ENCODE data around the gene CLDND1. TPM values are rescaled to one million over a fixed set of nuclear protein-coding genes. Genes with fewer than 3 reads are reported as not detected.

The CLDND1 gene
- total RNA-seq (2012; rRNA removed) (78.3 and 125 TPM in 2 replicates), polyA plus RNA-seq (2012; rRNA removed) (67.4 and 75.8 TPM in 2 replicates), Bru-seq, nascent RNA (percentile 58 among the genes with signal in this experiment), BruChase-seq, experiment 1, labeled RNA remaining after a 6-hour chase (percentile 67 among the genes with signal in this experiment), BruChase-seq, experiment 2, labeled RNA remaining after a 2-hour chase (percentile 66 among the genes with signal in this experiment)
- 23.0 and 34.0 TPM in 2 replicates for polyA plus RNA-seq (2012; cell fraction: cytosol; rRNA removed)
- polyA plus RNA-seq (2012; cell fraction: nucleus; rRNA removed; ENCODE audit: low replicate concordance) = 10.1 and 120 TPM in 2 replicates
- long read RNA-seq, transcript CLDND1-203 (6 exons, 2,170 nt) = minor isoform, 5 of 46 reads
- long read RNA-seq, transcript CLDND1-202 (6 exons, 2,228 nt) = minor isoform, 7 of 46 reads
- long read RNA-seq, transcript CLDND1-201 (5 exons, 2,161 nt) = major isoform, 22 of 46 reads
- long read RNA-seq, partial matches to known transcripts = 2 of 46 reads
- long read RNA-seq, other reads (novel, unspliced or antisense) = 8 of 46 reads

- Histone ChIP-seq H2AK9ac (replicated peaks; ENCODE audit: low read depth, low read length, poor library complexity) (peak within 1 kb of the TSS; percentile 83), H3K4me1 (ENCODE audit: control insufficient read depth, insufficient read depth, low read length) (peaks cover 2% of the 10 kb centered on the region; the same call in 1 of the 2 replicates), H3K14ac (replicated peaks; ENCODE audit: low read depth, low read length) (peak within 1 kb of the TSS; percentile 89), H2AK5ac (ENCODE audit: low read depth, low read length) (0 out of 2 replicates have a peak within 1 kb of the TSS, but pooled peaks have one; percentile 1), H3K56ac (ENCODE audit: extremely low read depth, insufficient read depth, low read length) (peak within 1 kb of the TSS; percentile 58), H2BK5ac (ENCODE audit: low read depth, low read length, poor library complexity, severe bottlenecking) (peak within 1 kb of the TSS; percentile 90), H3K23ac (ENCODE audit: low read depth, low read length) (peak within 1 kb of the TSS; percentile 84), H2BK20ac (ENCODE audit: low read depth, low read length) (peak within 1 kb of the TSS; percentile 35), H3K18ac (ENCODE audit: low read depth, low read length) (peak within 1 kb of the TSS; percentile 59), H3K27me3 (ENCODE audit: control insufficient read depth, insufficient read depth, low read length) (no peaks in the 10 kb centered on the region), H3K4me3 (ENCODE audit: insufficient read depth, low read depth, low read length) (peak within 1 kb of the TSS; percentile 75), H3K9ac (ENCODE audit: low read depth, low read length) (peak within 1 kb of the TSS; percentile 77), H4K91ac (ENCODE audit: insufficient read depth, low read depth, low read length) (peak within 1 kb of the TSS; percentile 78), H3K4me2 (ENCODE audit: low read depth, low read length) (peak within 1 kb of the TSS; percentile 82), H3K4ac (ENCODE audit: low read depth, low read length) (peak within 1 kb of the TSS; percentile 84), H3K79me1 (ENCODE audit: low read depth in 1 of 2, low read length in 2 of 2) (peaks cover 24 to 25% of the 10 kb centered on the region in 2 experiments), H2BK15ac (ENCODE audit: low read depth, low read length) (peak within 1 kb of the TSS; percentile 63; the same call in 1 of the 3 replicates), H2BK120ac (ENCODE audit: low read depth, low read length) (peak within 1 kb of the TSS; percentile 80), H4K5ac (ENCODE audit: low read depth, low read length) (peak within 1 kb of the TSS; percentile 52), H3K27ac (ENCODE audit: insufficient read depth, low read length) (peak within 1 kb of the TSS; percentile 93), H2AFZ (replicated peaks; ENCODE audit: low read length, poor library complexity) (peak within 1 kb of the TSS; percentile 99), H3K9me3 (ENCODE audit: control insufficient read depth, insufficient read depth, low read length) (no peaks in the 10 kb centered on the region), H4K8ac (ENCODE audit: low read depth in 2 of 2, low read length in 2 of 2) (peak within 1 kb of the TSS; percentile 76 to 93), H4K20me1 (ENCODE audit: insufficient read depth, low read length) (peaks cover 5% of the 10 kb centered on the region; the same call in 1 of the 2 replicates), H3K36me3 (ENCODE audit: control insufficient read depth, insufficient read depth, low read length) (peaks cover 1% of the 10 kb centered on the region), H3K9me1 (ENCODE audit: insufficient read depth, low read length) (no peaks in the 10 kb centered on the region)
- ATAC-seq (ENCODE audit: low read depth) = peak; percentile 98
- DNase-seq = peak; percentile 96
- CTCF ChIA-PET = no interaction called here
- dilution Hi-C loops (cut with HindIII; ENCODE audit: low sequenced_read_pairs, unreplicated experiment) (no loop called here), intact Hi-C loops (cut with micrococcal nuclease) (loop anchor here (5.0 kb wide), 1 partner anchor 65 kb away; no protein-coding TSS in a partner anchor), in situ Hi-C loops (cut with MboI; ENCODE audit: low sequenced_read_pairs) (no loop called here)
- 0% methylated on average over 17 of the region's 63 CpGs; no CpG with 5 or more reads in 1 of the 2 experiments for WGBS, 2 experiments (ENCODE audit: extremely low coverage in 2 of 2, insufficient read length in 1 of 2)
- POLR2A ChIA-PET (ENCODE audit: unreplicated experiment) = no interaction called here
- no TSS peak for BruUV-seq (replicated peaks)
- no peak for TF ChIP-seq NFE2L2 (IDR thresholded peaks at IDR 0.05; ENCODE audit: low read depth, low read length)
- no peak for TF ChIP-seq USF2 (IDR thresholded peaks at IDR 0.05; ENCODE audit: low read depth, low read length)
- TF ChIP-seq MAFK (IDR thresholded peaks at IDR 0.05; ENCODE audit: low read depth, low read length) = no peak
- TF ChIP-seq CEBPB (IDR thresholded peaks at IDR 0.05; ENCODE audit: low read depth, low read length) = no peak
- no peak for TF ChIP-seq SMC3 (IDR thresholded peaks at IDR 0.05; ENCODE audit: low read depth, low read length)
- 0 out of 2 replicates have a peak, but pooled peaks have one; percentile 60 for TF ChIP-seq MXI1 (IDR thresholded peaks at IDR 0.05; ENCODE audit: borderline replicate concordance, low read depth, low read length)
- peak; percentile 90 for TF ChIP-seq POLR2A (IDR thresholded peaks at IDR 0.05; ENCODE audit: low read depth, low read length)
- no peak for TF ChIP-seq BHLHE40 (IDR thresholded peaks at IDR 0.05; ENCODE audit: low read depth, low read length)
- TF ChIP-seq MAZ (IDR thresholded peaks at IDR 0.05; ENCODE audit: borderline replicate concordance, low read depth, low read length) = peak; percentile 78; the same call in 1 of the 2 replicates
- TF ChIP-seq RFX5 (IDR thresholded peaks at IDR 0.05; ENCODE audit: low read depth, low read length) = no peak
- TF ChIP-seq ELK1 (IDR thresholded peaks at IDR 0.05; ENCODE audit: borderline replicate concordance, low read depth, low read length) = no peak
These were observed at the start of gene CLDND1 for GRCh38 chr3:98522544-98523281. CLDND1 (minus strand) TSS chr3:98522902; CDS start chr3:98521424, 1,478 bp downstream.

Measured in IMR-90 (cell line).